Ascending aorta (tissue), 2 donors: ENCODE data around the gene PLK2. TPM values are rescaled to one million over a fixed set of nuclear protein-coding genes. Genes with fewer than 3 reads are reported as not detected.

Experiments
- DNase-seq, 2 donors: peaks; one replicate each; pipeline ENCODE4 v3.0.0-alpha.2; 2019; ENCODE audit warnings: low spot score in 2 of 2
- H3K27ac ChIP-seq, 2 donors: fragments of 200-600 bp; sonication (generic); one replicate each; pipeline ENCODE4 v1.5.1; 2016 to 2017; ENCODE audit warnings: mild to moderate bottlenecking in 1 of 2
- H3K27me3 ChIP-seq: fragments of 200-600 bp; sonication (generic); one replicate; pipeline ENCODE4 v1.5.1; 2017
- H3K36me3 ChIP-seq, 2 donors: fragments of 200-600 bp; sonication (generic); one replicate each; pipeline ENCODE4 v1.5.1; 2016
- H3K4me1 ChIP-seq, 2 donors: fragments of 200-600 bp; sonication (generic); one replicate each; pipeline ENCODE4 v1.5.1; 2016 to 2017; ENCODE audit warnings: mild to moderate bottlenecking in 1 of 2
- H3K4me3 ChIP-seq, 2 donors: fragments of 200-600 bp; sonication (generic); one replicate each; pipeline ENCODE4 v1.5.1; 2016 to 2017; ENCODE audit warnings: mild to moderate bottlenecking in 1 of 2
- H3K9me3 ChIP-seq, 2 donors: fragments of 200-600 bp; sonication (generic); one replicate each; pipeline ENCODE4 v1.5.1; 2016
- CTCF ChIP-seq, 3 experiments: fragments of 200-600 bp in 2 of 3; fragments of 450-650 bp in 1 of 3; sonication (generic) in 2 of 3; IDR thresholded peaks; one replicate each; pipeline ENCODE4 v1.5.1; 2016 to 2019; ENCODE audit warnings: antibody characterized with exemption in 3 of 3, mild to moderate bottlenecking in 1 of 3, moderate library complexity in 1 of 3
- intact Hi-C: fragments of 100-400 bp; cut with DNase I; formaldehyde crosslinking; loops from one replicate; pipeline ENCODE4 v1.15.1; 2023
- total RNA-seq: library from RNA; depleted of rRNA; stranded (reverse); fragments of >200 nt; gene quantifications from one replicate; pipeline ENCODE4 v1.1.0, GENCODE V29; 2016

Gene PLK2
- total RNA-seq, 1 donor from 2014 or later, result 69.1 TPM

- Histone ChIP-seq H3K4me1 (peaks cover 0 to 3% of the 10 kb centered on the region in 2 donors), H3K27me3 (no peaks in the 10 kb centered on the region), H3K27ac (no peak overlapping the region), H3K9me3 (no peaks in the 10 kb centered on the region), H3K4me3 (no peak overlapping the region), H3K36me3 (no peaks in the 10 kb centered on the region)
- TF ChIP-seq CTCF (IDR thresholded peaks at IDR 0.05), result no peak
- intact Hi-C loops, result loop anchor here (10.0 kb wide), 1 partner anchor 50 kb away; no protein-coding TSS in a partner anchor
- no peak for DNase-seq
Measured at GRCh38 chr5:58404734-58405133, 55.2 kb downstream of the PLK2 start.

Other genes with a start within 250 kb of the PLK2 start
- not detected for gene GAPT, start 31.3 kb upstream of the PLK2 start, total RNA-seq
- 3.0 TPM for gene RAB3C, start 123.0 kb upstream of the PLK2 start, total RNA-seq